ENCODE measurements around the gene DNMT3A.

The DNMT3A gene

DNA sequence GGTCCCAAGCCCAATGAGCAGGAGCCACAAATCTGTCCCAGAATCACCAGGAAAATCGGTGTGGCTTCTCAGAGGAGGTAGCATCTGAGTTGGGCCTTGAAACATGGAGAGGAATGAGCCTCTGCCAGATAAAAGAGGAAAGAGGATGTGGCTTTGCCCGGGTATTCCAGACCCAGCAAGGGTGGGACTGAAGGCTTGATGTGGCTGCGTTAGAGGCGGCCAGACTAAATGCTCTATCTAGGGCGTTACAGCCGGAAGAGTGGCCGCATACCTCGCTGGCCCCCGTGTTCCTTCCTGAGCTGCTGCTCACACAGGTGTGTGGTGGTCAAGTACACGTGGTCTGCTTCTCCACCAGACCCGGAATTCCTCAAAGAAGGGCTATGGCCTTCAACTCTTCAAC lies 139.4 kb downstream of the DNMT3A start:
- no peak for DNase-seq (ENCODE audit: low spot score)

DNA sequence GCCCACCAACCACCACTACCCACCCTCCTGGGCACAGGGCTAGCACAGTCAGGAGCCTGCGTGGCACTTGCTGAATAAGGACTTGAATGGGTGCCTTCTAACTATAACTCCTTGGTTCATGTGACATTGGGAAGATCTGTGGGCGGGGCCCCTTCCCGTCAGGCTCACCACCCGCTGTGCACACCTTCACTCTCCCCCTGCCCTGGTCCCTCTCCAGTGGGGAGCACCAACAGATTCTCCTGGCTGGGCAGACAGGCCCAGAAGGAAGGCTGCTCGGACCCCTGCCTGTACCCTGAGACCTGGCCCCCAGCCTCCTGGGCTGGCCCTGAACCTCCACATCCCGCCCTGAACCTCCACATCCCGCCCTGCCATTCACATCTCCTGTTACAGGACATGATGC lies 139.9 kb downstream of the DNMT3A start:
- no peak for DNase-seq (ENCODE audit: low spot score)

DNA sequence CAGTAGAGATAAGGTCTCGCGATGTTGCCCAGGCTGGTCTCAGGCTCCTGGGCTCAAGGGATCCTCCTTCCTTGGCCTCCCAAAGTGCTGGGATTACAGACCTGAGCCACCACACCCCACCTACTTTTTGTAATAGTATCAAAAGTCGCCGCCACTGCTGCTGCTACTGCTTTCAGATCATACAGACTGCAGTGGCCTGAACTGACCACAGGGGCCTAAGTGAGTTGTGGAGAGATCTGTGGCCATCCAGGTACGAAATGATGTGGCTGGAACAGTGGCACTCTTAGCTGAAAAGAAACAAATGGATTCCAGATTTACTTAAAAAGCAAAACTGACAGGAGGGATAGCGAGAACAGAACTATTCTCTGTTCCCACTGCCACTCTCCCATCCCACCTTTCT lies 140.5 kb downstream of the DNMT3A start:
- no peak for DNase-seq (ENCODE audit: low spot score)

DNA sequence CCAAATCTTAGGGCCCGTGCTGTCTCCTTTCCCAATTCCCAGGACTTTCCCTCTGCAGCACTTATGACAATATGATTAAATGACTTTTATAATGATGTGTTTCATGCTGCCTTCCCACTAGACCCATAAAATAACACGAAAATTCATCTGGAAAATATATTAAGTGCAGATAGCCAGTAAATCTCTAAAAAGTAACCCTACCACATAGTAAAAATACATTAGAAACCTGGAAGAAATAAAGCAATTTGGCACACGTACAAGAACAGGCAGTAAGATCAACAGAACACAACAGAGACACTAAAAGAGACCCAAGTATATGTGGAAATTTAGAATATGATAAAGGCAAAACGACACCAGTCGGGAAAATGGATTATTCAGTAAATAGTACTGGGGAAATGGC lies 143.1 kb downstream of the DNMT3A start:
- DNase-seq (ENCODE audit: low spot score): no peak

DNA sequence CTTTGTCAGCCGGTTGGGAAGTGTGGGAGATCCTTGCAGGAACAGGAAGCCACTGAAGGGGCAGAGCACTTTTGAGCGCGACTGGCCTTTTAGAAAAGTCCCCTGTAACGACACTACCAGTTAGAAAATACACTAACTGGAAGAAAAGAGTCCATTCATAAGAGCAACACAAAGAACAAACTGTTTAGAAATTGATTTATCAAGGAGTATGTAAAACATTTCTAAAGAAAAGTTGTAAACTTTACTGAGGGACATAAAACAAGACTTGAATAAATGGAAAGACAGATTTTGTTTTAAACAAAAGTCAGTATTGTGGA lies 143.6 kb downstream of the DNMT3A start:
- no peak for DNase-seq (ENCODE audit: low spot score)

DNA sequence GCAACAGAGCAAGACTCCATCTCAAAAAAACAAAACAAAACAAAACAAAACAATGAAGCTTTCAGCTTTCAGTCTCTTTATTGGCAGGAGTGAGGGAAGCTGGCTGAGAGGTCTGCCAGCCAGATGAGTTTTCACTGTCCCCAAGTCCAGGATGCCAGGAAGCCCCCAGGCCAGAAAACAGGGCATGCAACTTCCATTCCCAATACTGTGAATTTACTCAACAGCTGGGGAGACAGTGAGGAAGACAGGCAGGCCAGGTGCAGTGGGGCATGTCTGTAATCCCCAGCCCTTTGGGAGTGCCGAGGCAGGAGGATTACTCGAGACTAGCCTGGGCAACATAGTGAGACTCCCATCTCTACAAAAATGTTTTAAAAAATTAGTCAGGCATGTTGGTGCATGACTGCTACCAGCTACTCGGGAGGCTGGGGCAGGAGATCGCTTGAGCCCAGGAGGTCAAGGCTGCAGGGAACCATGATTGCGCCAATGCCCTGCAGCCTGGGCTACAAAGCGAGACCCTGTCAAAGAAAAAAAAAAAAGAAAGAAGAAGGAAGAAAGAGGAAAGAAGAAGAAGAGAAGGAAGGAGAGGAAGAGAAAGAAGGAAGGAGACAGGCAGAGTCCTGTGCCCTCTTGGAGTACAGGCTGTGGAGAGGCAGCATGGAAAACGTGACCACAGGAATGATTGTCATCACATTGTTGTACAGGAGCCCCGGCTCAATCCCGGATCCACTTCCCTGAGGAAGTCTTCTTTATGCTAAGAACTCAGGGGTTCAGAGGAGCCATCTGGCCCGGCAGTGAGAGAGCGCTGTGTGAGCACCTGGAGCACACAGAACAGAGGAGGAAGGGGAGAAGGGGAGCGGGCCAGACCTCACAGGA lies 144.2 kb downstream of the DNMT3A start:
- DNase-seq (ENCODE audit: low spot score): no peak

DNA sequence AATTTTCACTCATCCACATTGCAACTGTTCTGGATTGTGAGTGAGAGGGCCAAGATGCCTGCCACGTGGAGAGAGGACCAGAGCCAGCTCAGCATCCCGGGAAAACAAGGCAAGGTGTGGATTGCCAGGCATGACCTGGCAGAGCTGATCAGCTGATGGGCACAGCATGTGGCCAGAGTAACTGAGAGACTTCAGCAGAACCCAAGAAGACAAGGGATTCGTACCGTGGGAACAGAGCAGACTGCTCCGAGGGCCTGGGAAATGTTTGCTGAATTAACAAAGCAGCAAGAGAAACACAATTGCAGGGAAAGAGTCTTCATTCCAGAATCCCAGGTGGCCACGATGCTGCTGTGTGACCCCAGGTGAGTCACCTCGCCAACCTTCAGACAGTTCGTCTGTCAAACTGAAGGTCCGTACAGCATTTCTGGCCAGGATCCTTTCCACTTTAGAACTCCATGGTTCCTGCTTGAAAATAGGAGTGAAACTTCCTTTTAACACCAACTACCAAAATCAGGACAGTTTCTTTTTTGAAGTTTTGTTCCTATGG lies 147.1 kb downstream of the DNMT3A start:
- no peak for DNase-seq (ENCODE audit: low spot score)

DNA sequence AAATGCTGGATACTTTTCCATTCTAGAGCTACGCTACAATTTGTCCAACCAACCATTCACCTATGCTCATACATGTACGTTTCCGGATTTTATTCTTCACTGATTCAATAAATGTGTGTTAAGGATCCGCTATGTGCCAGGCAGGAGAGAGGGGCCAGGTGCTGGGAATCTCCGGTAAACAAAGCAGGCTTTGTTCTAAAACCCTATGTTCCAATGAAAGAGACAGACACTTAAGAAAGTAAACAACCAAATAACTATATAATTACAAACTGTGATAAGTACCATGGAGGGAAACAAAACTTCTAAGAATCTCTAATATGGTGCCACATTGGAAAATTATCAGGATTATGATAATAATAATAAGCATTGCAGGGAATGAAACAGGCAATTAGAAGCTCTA lies 151.2 kb downstream of the DNMT3A start:
- DNase-seq (ENCODE audit: low spot score): no peak

DNA sequence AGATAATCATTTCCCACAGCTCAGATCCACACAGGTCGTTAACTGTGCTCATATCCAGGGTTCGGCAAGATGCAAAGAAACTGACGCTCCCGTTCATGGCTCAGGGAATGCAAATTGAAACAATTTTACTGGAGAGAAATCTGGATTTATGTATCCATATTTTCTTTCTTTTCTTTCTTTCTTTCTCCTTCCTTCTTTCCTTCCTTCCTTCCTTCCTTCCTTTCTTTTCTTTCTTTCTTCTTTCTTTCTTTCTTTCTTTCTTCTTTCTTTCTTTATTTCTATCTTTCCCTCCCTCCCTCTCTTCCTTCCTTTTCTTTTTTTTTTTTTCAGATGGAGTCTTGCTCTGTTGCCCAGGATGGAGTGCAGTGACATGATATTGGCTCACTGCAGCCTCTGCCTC lies 153.3 kb downstream of the DNMT3A start:
- DNase-seq (ENCODE audit: low spot score): no peak

DNA sequence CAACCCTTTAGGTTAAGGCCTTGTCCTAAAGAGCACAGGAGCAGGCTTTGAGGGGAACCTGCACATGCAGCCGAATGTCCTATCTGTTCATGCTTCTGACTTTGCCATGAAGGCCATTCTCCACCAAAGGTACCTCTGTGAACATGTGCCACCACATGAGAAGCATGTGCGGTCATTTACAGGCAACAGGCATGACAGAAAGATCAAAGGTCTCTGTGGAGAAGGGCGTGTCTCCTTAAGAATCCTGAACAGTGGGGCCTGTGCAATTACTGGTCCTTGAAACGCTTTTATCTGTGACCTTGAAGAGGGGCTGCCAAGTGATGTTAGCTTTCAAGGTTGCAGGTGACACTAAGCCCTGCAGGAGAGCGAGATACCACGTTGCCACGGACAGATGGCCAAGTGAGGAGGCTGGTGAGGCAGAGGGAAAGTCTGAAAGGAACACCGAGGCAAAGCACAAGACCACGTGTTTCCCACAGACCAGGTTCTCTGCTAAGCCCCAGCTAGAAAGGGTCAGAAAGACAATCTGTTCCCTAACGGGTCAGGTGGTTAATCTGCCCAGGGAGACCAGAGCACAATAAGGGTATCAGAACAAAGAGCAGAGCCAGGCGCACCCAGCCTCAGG lies 153.9 kb downstream of the DNMT3A start:
- no peak for DNase-seq (ENCODE audit: low spot score)

DNA sequence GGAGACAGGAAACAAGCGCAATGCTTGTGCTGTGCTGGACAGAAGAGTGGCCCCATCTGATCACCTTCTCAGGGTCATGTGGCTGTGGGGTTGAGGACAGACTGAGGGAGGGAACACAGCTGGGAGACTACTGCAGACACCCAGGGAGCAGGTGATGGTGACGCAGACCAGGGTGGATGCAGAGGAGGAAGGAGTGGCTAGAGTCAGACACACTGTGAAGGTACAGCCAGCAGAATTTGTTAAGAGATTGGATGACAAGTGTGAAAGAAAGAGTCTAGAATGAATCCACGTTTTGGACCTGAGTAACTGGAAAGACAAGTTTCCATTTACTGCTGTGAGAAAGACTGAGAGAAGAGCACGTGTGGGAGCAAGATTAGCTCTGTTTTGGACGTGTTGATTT lies 157.5 kb downstream of the DNMT3A start:
- no peak for DNase-seq (ENCODE audit: low spot score)

DNA sequence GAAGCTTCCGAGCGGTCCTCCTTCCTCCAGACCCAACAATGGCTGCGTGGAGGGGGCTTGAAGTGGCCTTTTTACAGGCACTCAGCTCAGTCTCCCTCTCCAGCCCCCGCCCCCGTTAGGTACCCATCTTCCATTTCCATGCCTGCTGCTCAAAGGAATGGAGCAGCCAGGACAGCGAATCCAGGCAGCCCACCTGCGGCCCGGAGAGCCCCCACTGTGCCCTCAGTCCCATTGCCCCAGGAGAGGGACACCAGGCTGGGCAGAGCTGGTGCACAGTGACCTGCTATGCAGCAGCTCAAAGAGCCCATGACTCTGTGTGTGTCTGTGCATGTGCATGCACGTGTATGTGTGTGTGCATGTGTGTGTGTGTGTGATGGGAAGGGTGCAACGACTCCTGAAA lies 162.7 kb downstream of the DNMT3A start:
- no peak for DNase-seq (ENCODE audit: low spot score)
